OCI-LY1 (cell line): ENCODE measurements around the gene CPM.
"Not testable (repeated sequence)": the region's sequence is repeated elsewhere in the genome, so short reads cannot be mapped to it uniquely, and the experiment has no call there.

Experiments
- EZH2 ChIP-seq: fragments of 200-600 bp; sonication (generic), shearing (Covaris generic); IDR thresholded peaks from 2 replicates; pipeline ENCODE4 v1.8.0; 2017; ENCODE audit warnings: borderline replicate concordance, mixed run types, mild to moderate bottlenecking, antibody characterized with exemption, low read length, moderate library complexity, mixed read lengths
- TF ChIP-seq, protein P1 (sequence below): fragments of 200-600 bp; sonication (generic), shearing (Covaris generic); IDR thresholded peaks from 2 replicates; pipeline ENCODE4 v1.5.1; 2017; ENCODE audit warnings: mild to moderate bottlenecking, antibody characterized with exemption, low read length, moderate library complexity, mixed read lengths

- TF ChIP-seq, protein P1, sequence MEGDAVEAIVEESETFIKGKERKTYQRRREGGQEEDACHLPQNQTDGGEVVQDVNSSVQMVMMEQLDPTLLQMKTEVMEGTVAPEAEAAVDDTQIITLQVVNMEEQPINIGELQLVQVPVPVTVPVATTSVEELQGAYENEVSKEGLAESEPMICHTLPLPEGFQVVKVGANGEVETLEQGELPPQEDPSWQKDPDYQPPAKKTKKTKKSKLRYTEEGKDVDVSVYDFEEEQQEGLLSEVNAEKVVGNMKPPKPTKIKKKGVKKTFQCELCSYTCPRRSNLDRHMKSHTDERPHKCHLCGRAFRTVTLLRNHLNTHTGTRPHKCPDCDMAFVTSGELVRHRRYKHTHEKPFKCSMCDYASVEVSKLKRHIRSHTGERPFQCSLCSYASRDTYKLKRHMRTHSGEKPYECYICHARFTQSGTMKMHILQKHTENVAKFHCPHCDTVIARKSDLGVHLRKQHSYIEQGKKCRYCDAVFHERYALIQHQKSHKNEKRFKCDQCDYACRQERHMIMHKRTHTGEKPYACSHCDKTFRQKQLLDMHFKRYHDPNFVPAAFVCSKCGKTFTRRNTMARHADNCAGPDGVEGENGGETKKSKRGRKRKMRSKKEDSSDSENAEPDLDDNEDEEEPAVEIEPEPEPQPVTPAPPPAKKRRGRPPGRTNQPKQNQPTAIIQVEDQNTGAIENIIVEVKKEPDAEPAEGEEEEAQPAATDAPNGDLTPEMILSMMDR, result not testable (repeated sequence)
- not testable (repeated sequence) for TF ChIP-seq EZH2
These were observed 121.4 kb downstream of the CPM start for GRCh38 chr12:68811573-68811972.
